Caco-2 (cell line): Measurements from ENCODE around the gene IRF2. TPM values are rescaled to one million over a fixed set of nuclear protein-coding genes. Genes with fewer than 3 reads are reported as not detected.

Experiments
- BruUV-seq: library from RNA; stranded (reverse); fragments of 400-500 nt; replicated peaks from 2 replicates; lab custom pipeline; 2021; lab: Mats Ljungman, UMichigan
- CTCF ChIA-PET: fragments of 300-600 bp; sonication (Branson Sonifier 250); formaldehyde crosslinking; loops from one replicate; lab custom pipeline; 2022; ENCODE audit warnings: antibody characterized with exemption; lab: Charles Lee
- POLR2A ChIA-PET: fragments of 300-600 bp; sonication (Branson Sonifier 250); formaldehyde crosslinking; loops from one replicate; lab custom pipeline; 2022; ENCODE audit warnings: antibody characterized with exemption; lab: Charles Lee
- DNase-seq, 2 experiments: peaks; one replicate each; pipeline versions ENCODE4 v3.0.0 to v3.0.0-alpha.2; 2020 to 2022
- H3K27me3 ChIP-seq: replicated peaks from 2 replicates; pipeline ENCODE4 v1.6.0; 2011; ENCODE audit warnings: low read length; ENCODE audit not compliant: control insufficient read depth, insufficient read depth
- H3K36me3 ChIP-seq: 2 replicates; pipeline ENCODE4 v1.5.1; 2011; ENCODE audit warnings: low read length; ENCODE audit not compliant: control insufficient read depth, insufficient read depth
- H3K4me1 ChIP-seq: fragments of 250-450 bp; sonication (Bioruptor Pico); 2 replicates; pipeline ENCODE4 v1.5.1; 2020; ENCODE audit warnings: mild to moderate bottlenecking
- H3K4me3 ChIP-seq: 2 replicates; pipeline ENCODE4 v1.5.1; 2011; ENCODE audit warnings: low read depth, mild to moderate bottlenecking, control low read depth, low read length
- H3K9me3 ChIP-seq: fragments of 250-450 bp; sonication (Bioruptor Pico); 2 replicates; pipeline ENCODE4 v1.5.1; 2020; ENCODE audit warnings: mild to moderate bottlenecking, moderate library complexity
- H3K27ac Mint-ChIP-seq: one replicate; pipeline ENCODE4 v1.8.0; 2022; ENCODE audit warnings: mixed read lengths; ENCODE audit not compliant: unreplicated experiment
- H3K27me3 Mint-ChIP-seq: one replicate; pipeline ENCODE4 v1.8.0; 2022; ENCODE audit warnings: mixed read lengths; ENCODE audit not compliant: insufficient read depth, unreplicated experiment
- H3K36me3 Mint-ChIP-seq: one replicate; pipeline ENCODE4 v1.8.0; 2022; ENCODE audit warnings: mild to moderate bottlenecking, mixed read lengths; ENCODE audit not compliant: insufficient read depth, unreplicated experiment
- H3K4me1 Mint-ChIP-seq: one replicate; pipeline ENCODE4 v1.8.0; 2022; ENCODE audit warnings: low read depth, mixed read lengths; ENCODE audit not compliant: unreplicated experiment
- H3K4me3 Mint-ChIP-seq: one replicate; pipeline ENCODE4 v1.8.0; 2022; ENCODE audit warnings: mild to moderate bottlenecking, moderate library complexity, mixed read lengths; ENCODE audit not compliant: unreplicated experiment
- H3K9me3 Mint-ChIP-seq: one replicate; pipeline ENCODE4 v1.8.0; 2022; ENCODE audit warnings: mixed read lengths; ENCODE audit not compliant: unreplicated experiment
- CTCF ChIP-seq, 2 experiments: fragments of 200-600 bp in 1 of 2; IDR thresholded peaks; 1 replicate in 1 of 2; 2 replicates in 1 of 2; pipeline versions ENCODE4 v1.5.1 to v1.8.0; 2011 to 2022; ENCODE audit warnings: antibody characterized with exemption in 1 of 2, control low read depth in 1 of 2, inconsistent platforms in 1 of 2, low read depth in 1 of 2, low read length in 1 of 2, mild to moderate bottlenecking in 1 of 2, moderate library complexity in 1 of 2; ENCODE audit not compliant: insufficient read depth in 1 of 2, severe bottlenecking in 1 of 2, unreplicated experiment in 1 of 2
- intact Hi-C: fragments of 100-400 bp; cut with micrococcal nuclease; formaldehyde crosslinking; loops from one replicate; pipeline ENCODE4 v1.10.0; 2022; ENCODE audit not compliant: unreplicated experiment
- total RNA-seq: library from RNA; stranded (reverse); gene quantifications from 2 replicates; pipeline ENCODE4 v1.2.3, GENCODE V29; 2022

The IRF2 gene
- total RNA-seq, 1 experiment from 2014 or later, result 9.2 TPM

- Histone ChIP-seq H3K27me3 (no peaks in the 10 kb centered on the region), H3K4me1 (no peaks in the 10 kb centered on the region), H3K36me3 (no peaks in the 10 kb centered on the region; the same call in 1 of the 2 replicates), H3K4me3 (no peak overlapping the region), H3K9me3 (no peaks in the 10 kb centered on the region)
- no peak for DNase-seq
- BruUV-seq, result no TSS peak
- Mint-ChIP-seq H3K36me3 (peaks cover 19% of the 10 kb centered on the region), H3K4me1 (no peaks in the 10 kb centered on the region), H3K9me3 (no peaks in the 10 kb centered on the region), H3K4me3 (no peak overlapping the region), H3K27me3 (no peaks in the 10 kb centered on the region), H3K27ac (no peak overlapping the region)
- ChIA-PET CTCF (interaction anchor here (1.0 kb wide), 1 partner anchor 144 kb away, joined by 4 read pairs; no protein-coding TSS in a partner anchor), POLR2A (no interaction called here)
- no peak for TF ChIP-seq CTCF (IDR thresholded peaks at IDR 0.05; ENCODE audit: insufficient read depth in 1 of 2, low read depth in 1 of 2, low read length in 1 of 2, severe bottlenecking in 1 of 2, unreplicated experiment in 1 of 2)
- intact Hi-C loops, result no loop called here
These were observed 65.7 kb downstream of the IRF2 start for GRCh38 chr4:184408684-184409081.

GRCh38 chr4:184408021-184408683, 66.2 kb downstream of the IRF2 start:
- no peaks in the 10 kb centered on the region for H3K4me1 Mint-ChIP-seq
- TF ChIP-seq CTCF (IDR thresholded peaks at IDR 0.05; ENCODE audit: insufficient read depth in 1 of 2, low read depth in 1 of 2, low read length in 1 of 2, severe bottlenecking in 1 of 2, unreplicated experiment in 1 of 2), result no peak
- Histone ChIP-seq H3K36me3 (no peaks in the 10 kb centered on the region; the same call in 1 of the 2 replicates), H3K4me1 (no peaks in the 10 kb centered on the region), H3K4me3 (no peak overlapping the region), H3K9me3 (no peaks in the 10 kb centered on the region), H3K27me3 (no peaks in the 10 kb centered on the region)
- H3K27ac Mint-ChIP-seq, result no peak overlapping the region
- BruUV-seq, result no TSS peak
- H3K36me3 Mint-ChIP-seq, result peaks cover 19% of the 10 kb centered on the region
- POLR2A ChIA-PET, result no interaction called here
- H3K9me3 Mint-ChIP-seq, result no peaks in the 10 kb centered on the region
- DNase-seq, result no peak
- CTCF ChIA-PET, result interaction anchor here (1.0 kb wide), 1 partner anchor 144 kb away, joined by 4 read pairs; no protein-coding TSS in a partner anchor
- H3K4me3 Mint-ChIP-seq, result no peak overlapping the region
- intact Hi-C loops, result no loop called here
- no peaks in the 10 kb centered on the region for H3K27me3 Mint-ChIP-seq

GRCh38 chr4:184406958-184407391, 67.4 kb downstream of the IRF2 start:
- intact Hi-C loops, result no loop called here
- CTCF ChIA-PET, result no interaction called here
- Mint-ChIP-seq H3K27ac (no peak overlapping the region), H3K9me3 (no peaks in the 10 kb centered on the region), H3K4me3 (no peak overlapping the region), H3K27me3 (no peaks in the 10 kb centered on the region), H3K36me3 (peaks cover 21% of the 10 kb centered on the region), H3K4me1 (no peaks in the 10 kb centered on the region)
- BruUV-seq, result no TSS peak
- DNase-seq, result no peak
- Histone ChIP-seq H3K27me3 (no peaks in the 10 kb centered on the region), H3K4me1 (no peaks in the 10 kb centered on the region), H3K36me3 (no peaks in the 10 kb centered on the region; the same call in 1 of the 2 replicates), H3K9me3 (no peaks in the 10 kb centered on the region), H3K4me3 (no peak overlapping the region)
- POLR2A ChIA-PET, result no interaction called here
- TF ChIP-seq CTCF (IDR thresholded peaks at IDR 0.05; ENCODE audit: insufficient read depth in 1 of 2, low read depth in 1 of 2, low read length in 1 of 2, severe bottlenecking in 1 of 2, unreplicated experiment in 1 of 2), result no peak
